K562 (cell line): ENCODE results near the gene HLA-DOA. TPM values are rescaled to one million over a fixed set of nuclear protein-coding genes. Genes with fewer than 3 reads are reported as not detected.

Source experiments
- HDAC8 ChIP-seq: fragments of 450-650 bp; IDR thresholded peaks from 2 replicates; pipeline ENCODE4 v1.6.1; 2016; ENCODE audit warnings: mild to moderate bottlenecking, missing genetic modification characterization, moderate library complexity, missing compliant biosample characterization
- KAT7 ChIP-seq: sonication (generic); formaldehyde crosslinking; IDR thresholded peaks from 2 replicates; pipeline ENCODE4 v1.8.0; 2022; ENCODE audit warnings: missing genetic modification reagents, mild to moderate bottlenecking, borderline replicate concordance
- NR1H2 ChIP-seq: sonication (generic); formaldehyde crosslinking; IDR thresholded peaks from 2 replicates; pipeline ENCODE4 v1.4.0; 2020; ENCODE audit warnings: mild to moderate bottlenecking, missing genetic modification reagents
- NR2C1 ChIP-seq, 2 experiments: fragments of 450-650 bp; IDR thresholded peaks; 2 replicates each; pipeline ENCODE4 v1.6.1; 2017; ENCODE audit warnings: mild to moderate bottlenecking in 2 of 2, antibody characterized with exemption in 1 of 2, inconsistent platforms in 1 of 2, missing compliant biosample characterization in 1 of 2, missing genetic modification characterization in 1 of 2
- OTX1 ChIP-seq: fragments of 450-650 bp; formaldehyde crosslinking; IDR thresholded peaks from 2 replicates; pipeline ENCODE4 v1.4.0; 2022; ENCODE audit warnings: mild to moderate bottlenecking
- PBX2 ChIP-seq, 2 experiments: IDR thresholded peaks in 1 of 2; conservative IDR thresholded peaks in 1 of 2; 2 replicates each; pipeline ENCODE4 v1.6.1; 2016; ENCODE audit warnings: low read depth in 2 of 2, mild to moderate bottlenecking in 1 of 2, missing compliant biosample characterization in 1 of 2, missing genetic modification characterization in 1 of 2, moderate library complexity in 1 of 2
- PHB ChIP-seq: fragments of 250-450 bp; sonication (Bioruptor Pico); IDR thresholded peaks from 2 replicates; pipeline ENCODE4 v1.5.0; 2021
- PHF8 ChIP-seq: fragments of 200-600 bp; sonication (generic); IDR thresholded peaks from 2 replicates; pipeline ENCODE4 v1.6.1; 2012; ENCODE audit warnings: mixed run types, mild to moderate bottlenecking, inconsistent platforms, low read length, moderate library complexity, borderline replicate concordance
- RFX5 ChIP-seq: IDR thresholded peaks from 2 replicates; pipeline ENCODE4 v1.6.1; 2011; ENCODE audit warnings: low read depth, mild to moderate bottlenecking, improper control_type of control experiment, low read length
- SMAD4 ChIP-seq: fragments of 250-450 bp; sonication (Bioruptor Pico); conservative IDR thresholded peaks from 2 replicates; pipeline ENCODE4 v1.8.0; 2021; ENCODE audit warnings: inconsistent platforms, mild to moderate bottlenecking, moderate library complexity
- SPI1 ChIP-seq: IDR thresholded peaks from 2 replicates; pipeline ENCODE4 v1.6.1; 2011; ENCODE audit warnings: low read depth, low read length, control low read depth, borderline replicate concordance
- SRF ChIP-seq, 2 experiments: fragments of 250-450, 450-650 bp in 1 of 2; sonication (Bioruptor Pico) in 1 of 2; sonication (generic) in 1 of 2; formaldehyde crosslinking; IDR thresholded peaks; 2 replicates each; pipeline versions ENCODE4 v1.5.0 to v1.5.1; 2020 to 2022; ENCODE audit warnings: mild to moderate bottlenecking in 1 of 2, missing genetic modification reagents in 1 of 2
- TARDBP ChIP-seq: fragments of 450-650 bp; IDR thresholded peaks from 2 replicates; pipeline ENCODE4 v1.6.1; 2016
- TGIF2 ChIP-seq: sonication (generic); formaldehyde crosslinking; IDR thresholded peaks from 2 replicates; pipeline ENCODE4 v1.8.1; 2022; ENCODE audit warnings: mild to moderate bottlenecking, missing genetic modification reagents, moderate library complexity
- THRAP3 ChIP-seq: fragments of 450-650 bp; IDR thresholded peaks from 2 replicates; pipeline ENCODE4 v1.6.1; 2016; ENCODE audit warnings: mild to moderate bottlenecking, inconsistent platforms, borderline replicate concordance
- U2AF1 ChIP-seq: fragments of 200-400 bp; formaldehyde crosslinking; optimal IDR thresholded peaks from 2 replicates; pipeline ENCODE3; 2017; ENCODE audit warnings: mild to moderate bottlenecking, low read depth, low read length, moderate library complexity
- ZBTB17 ChIP-seq: fragments of 450-650 bp; formaldehyde crosslinking; IDR thresholded peaks from 2 replicates; pipeline ENCODE4 v1.4.0; 2020; ENCODE audit warnings: mild to moderate bottlenecking
- ZNF311 ChIP-seq: fragments of 250-450 bp; sonication (Bioruptor Pico); IDR thresholded peaks from 2 replicates; pipeline ENCODE4 v1.4.0; 2020; ENCODE audit warnings: mild to moderate bottlenecking, moderate library complexity
- ZNF609 ChIP-seq: sonication (generic); formaldehyde crosslinking; IDR thresholded peaks from 2 replicates; pipeline ENCODE4 v1.8.1; 2023; ENCODE audit warnings: missing genetic modification reagents, mild to moderate bottlenecking, borderline replicate concordance
- polyA plus RNA-seq, 8 experiments: library from polyadenylated mRNA; depleted of rRNA in 4 of 8; stranded (reverse) in 5 of 8; unstranded in 3 of 8; fragments of >200 nt; fragmentation: Nextera tagmentation in 2 of 8; fragmentation: Illumina TruSeq in 1 of 8; extraction: Ambion mirVana in 2 of 8; extraction: Trizol in 1 of 8; gene quantifications; 2 replicates each; pipeline versions ENCODE4 v1.2.1 to v1.2.3, GENCODE V29; 2011 to 2014; ENCODE audit warnings: inconsistent platforms in 1 of 8, missing spikeins in 1 of 8
- total RNA-seq, 7 experiments: library from RNA; depleted of rRNA in 6 of 7; stranded (reverse); fragments of >200 nt in 6 of 7; fragmentation: Illumina TruSeq in 2 of 7; extraction: Trizol in 2 of 7; gene quantifications; 2 replicates each; pipeline versions ENCODE4 v1.2.1 to v1.2.3, GENCODE V29; 2011 to 2021; ENCODE audit warnings: low replicate concordance in 1 of 7

The HLA-DOA gene
- total and polyA plus RNA-seq, 9 of the 15 experiments (the other 6 are each of a cell fraction or from before 2014, with no cell fraction given) = 0.07 TPM; not detected in 8

- TF ChIP-seq ZNF609 (CRISPR knock-in tag) = peak; percentile 88; the same call in 1 of the 2 replicates
- peak; percentile 52; the same call in 1 of the 2 replicates for TF ChIP-seq SMAD4 (CRISPR knock-in tag)
- TF ChIP-seq THRAP3 = no peak
- 0 out of 2 replicates have a peak, but pooled peaks have one; percentile 39 for TF ChIP-seq OTX1
- TF ChIP-seq SPI1 = peak; percentile 68
- TF ChIP-seq RFX5 = peak; percentile 95
- TF ChIP-seq SRF (CRISPR knock-in tag; IDR thresholded peaks at IDR 0.05) = peak in 1 of 2 experiments; percentile 41; a peak in 2 of 4 replicates
- TF ChIP-seq PHF8 = peak; percentile 75
- TF ChIP-seq KAT7 (CRISPR knock-in tag) = 0 out of 2 replicates have a peak, but pooled peaks have one; percentile 23
- peak; percentile 71; the same call in 1 of the 2 replicates for TF ChIP-seq ZNF311
- TF ChIP-seq U2AF1 = peak; percentile 55
- no peak; the same call in 1 of the 2 replicates for TF ChIP-seq NR1H2 (CRISPR knock-in tag)
- TF ChIP-seq PHB (CRISPR knock-in tag) = peak; percentile 90
- TF ChIP-seq ZBTB17 (CRISPR knock-in tag) = peak; percentile 69
- TF ChIP-seq HDAC8 (tag) = peak; percentile 48; the same call in 1 of the 2 replicates
- TF ChIP-seq PBX2 (CRISPR knock-in tag; IDR thresholded peaks at IDR 0.05; ENCODE audit: low read depth) = peak; percentile 75
- peak; percentile 93 for TF ChIP-seq PBX2 (tag; conservative IDR thresholded peaks at IDR 0.05; ENCODE audit: low read depth)
- TF ChIP-seq TGIF2 (CRISPR knock-in tag) = peak; percentile 80; the same call in 1 of the 2 replicates
- TF ChIP-seq TARDBP = 0 out of 2 replicates have a peak, but pooled peaks have one; percentile 21
- no peak for TF ChIP-seq NR2C1 (IDR thresholded peaks at IDR 0.05)
- TF ChIP-seq NR2C1 (tag; IDR thresholded peaks at IDR 0.05) = peak; percentile 60
Observed at GRCh38 chr6:32971581-32972352, 37.6 kb downstream of the HLA-DOA start (continued).
